Stomach (tissue), 4 donors: Measurements from ENCODE around the gene GALNT13.

ENCODE experiments used
- CTCF ChIP-seq, 7 experiments: fragments of 450-650 bp in 4 of 7; fragments of 200-600 bp in 3 of 7; sonication (generic) in 3 of 7; IDR thresholded peaks; one replicate each; pipeline ENCODE4 v1.5.1; 2016 to 2019; ENCODE audit warnings: antibody characterized with exemption in 7 of 7, control low read depth in 2 of 7, mild to moderate bottlenecking in 1 of 7
- EP300 ChIP-seq: sonication (generic); formaldehyde crosslinking; IDR thresholded peaks from one replicate; pipeline ENCODE4 v1.6.1; 2017; ENCODE audit warnings: antibody characterized with exemption
- POLR2A ChIP-seq, 4 donors: fragments of 450-650 bp; IDR thresholded peaks; one replicate each; pipeline ENCODE4 v1.6.1; 2016; ENCODE audit warnings: antibody characterized with exemption in 4 of 4, control low read depth in 2 of 4, mild to moderate bottlenecking in 1 of 4, moderate library complexity in 1 of 4
- POLR2AphosphoS5 ChIP-seq, 3 donors: sonication (generic); formaldehyde crosslinking; IDR thresholded peaks; one replicate each; pipeline ENCODE4 v1.6.1; 2016; ENCODE audit warnings: antibody characterized with exemption in 3 of 3

GRCh38 chr2:154443919-154444318 lies 572.2 kb downstream of the GALNT13 start:
- TF ChIP-seq CTCF (IDR thresholded peaks at IDR 0.05) (no peak), EP300 (no peak), POLR2AphosphoS5 (IDR thresholded peaks at IDR 0.05) (no peak), POLR2A (IDR thresholded peaks at IDR 0.05) (no peak)
